OCI-LY3 (cell line): ENCODE results near the gene NHLH1.

Experiments used
- H2AFZ ChIP-seq: fragments of 200-600, 300-600 bp; shearing (Covaris generic); 2 replicates; pipeline ENCODE4 v1.6.0; 2014; ENCODE audit warnings: antibody characterized with exemption, low read depth, low read length
- H3K27ac ChIP-seq: fragments of 200-600, 300-600 bp; sonication (generic); 2 replicates; pipeline ENCODE4 v1.5.1; 2014; ENCODE audit warnings: mild to moderate bottlenecking, low read length, moderate library complexity, mixed read lengths
- H3K27me3 ChIP-seq: fragments of 200-600, 300-600 bp; sonication (generic); 2 replicates; pipeline ENCODE4 v1.6.1; 2014; ENCODE audit warnings: low read depth, low read length, mixed read lengths
- H3K36me3 ChIP-seq: fragments of 200-600, 300-600 bp; sonication (generic); replicated peaks from 2 replicates; pipeline ENCODE3; 2014; ENCODE audit warnings: low read depth, low read length, mixed read lengths
- H3K4me1 ChIP-seq: fragments of 300-600, 200-600 bp; sonication (generic); 2 replicates; pipeline ENCODE4 v1.6.1; 2014; ENCODE audit warnings: low read length, mixed read lengths
- H3K4me2 ChIP-seq: fragments of 200-600, 300-600 bp; sonication (generic); 2 replicates; pipeline ENCODE4 v1.6.1; 2014; ENCODE audit warnings: low read length, mixed read lengths
- H3K4me3 ChIP-seq: fragments of 300-600, 200-600 bp; sonication (generic); 2 replicates; pipeline ENCODE4 v1.5.1; 2014; ENCODE audit warnings: antibody characterized with exemption, mild to moderate bottlenecking, low read length, moderate library complexity
- H3K79me2 ChIP-seq: fragments of 300-600, 200-600 bp; shearing (Covaris generic); 2 replicates; pipeline ENCODE4 v1.6.1; 2014; ENCODE audit warnings: mild to moderate bottlenecking, low read length, mixed read lengths
- H3K9ac ChIP-seq: fragments of 300-600, 200-600 bp; shearing (Covaris generic); 2 replicates; pipeline ENCODE4 v1.6.0; 2014; ENCODE audit warnings: mild to moderate bottlenecking, low read length, moderate library complexity
- H3K9me3 ChIP-seq: fragments of 200-600, 300-600 bp; shearing (Covaris generic); 2 replicates; pipeline ENCODE4 v1.6.1; 2014; ENCODE audit warnings: low read length, mixed read lengths; ENCODE audit not compliant: insufficient read depth
- H4K20me1 ChIP-seq: fragments of 200-600, 300-600 bp; sonication (generic); 2 replicates; pipeline ENCODE4 v1.6.1; 2016; ENCODE audit warnings: low read length, mixed read lengths; ENCODE audit not compliant: insufficient read depth
- EZH2phosphoT487 ChIP-seq: fragments of 200-600 bp; shearing (Covaris generic); IDR thresholded peaks from 2 replicates; pipeline ENCODE4 v1.6.1; 2018; ENCODE audit warnings: antibody characterized with exemption, mixed run types, low read depth
- TF ChIP-seq, protein P1 (sequence below): fragments of 200-600, 300-600 bp; sonication (generic); IDR thresholded peaks from 2 replicates; pipeline ENCODE4 v1.5.1; 2014; ENCODE audit warnings: antibody characterized with exemption, low read length, low read depth

The NHLH1 gene

DNA sequence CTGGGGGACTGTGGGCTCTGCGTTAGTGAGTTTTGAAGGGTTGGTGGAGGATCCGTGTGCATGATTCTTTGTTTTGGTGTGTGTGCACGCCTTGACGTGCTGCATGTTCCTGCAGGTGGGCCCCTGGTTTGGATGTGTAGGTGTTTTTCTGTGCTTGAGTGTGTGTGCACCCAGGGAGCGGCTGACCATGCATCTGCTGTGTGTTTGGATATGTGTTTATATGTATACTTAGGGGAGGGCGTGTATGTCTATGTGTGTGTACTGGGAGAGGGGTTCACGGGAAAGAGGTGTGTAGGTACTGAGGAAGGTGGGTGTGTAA is 34.6 kb downstream of the NHLH1 start:
- peak overlapping the region; percentile 47; the same call in 1 of the 2 replicates for H2AFZ ChIP-seq
- H3K9me3 ChIP-seq = no peaks in the 10 kb centered on the region
- peak overlapping the region; percentile 74; the same call in 1 of the 2 replicates for H3K9ac ChIP-seq
- TF ChIP-seq, protein P1, sequence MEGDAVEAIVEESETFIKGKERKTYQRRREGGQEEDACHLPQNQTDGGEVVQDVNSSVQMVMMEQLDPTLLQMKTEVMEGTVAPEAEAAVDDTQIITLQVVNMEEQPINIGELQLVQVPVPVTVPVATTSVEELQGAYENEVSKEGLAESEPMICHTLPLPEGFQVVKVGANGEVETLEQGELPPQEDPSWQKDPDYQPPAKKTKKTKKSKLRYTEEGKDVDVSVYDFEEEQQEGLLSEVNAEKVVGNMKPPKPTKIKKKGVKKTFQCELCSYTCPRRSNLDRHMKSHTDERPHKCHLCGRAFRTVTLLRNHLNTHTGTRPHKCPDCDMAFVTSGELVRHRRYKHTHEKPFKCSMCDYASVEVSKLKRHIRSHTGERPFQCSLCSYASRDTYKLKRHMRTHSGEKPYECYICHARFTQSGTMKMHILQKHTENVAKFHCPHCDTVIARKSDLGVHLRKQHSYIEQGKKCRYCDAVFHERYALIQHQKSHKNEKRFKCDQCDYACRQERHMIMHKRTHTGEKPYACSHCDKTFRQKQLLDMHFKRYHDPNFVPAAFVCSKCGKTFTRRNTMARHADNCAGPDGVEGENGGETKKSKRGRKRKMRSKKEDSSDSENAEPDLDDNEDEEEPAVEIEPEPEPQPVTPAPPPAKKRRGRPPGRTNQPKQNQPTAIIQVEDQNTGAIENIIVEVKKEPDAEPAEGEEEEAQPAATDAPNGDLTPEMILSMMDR = no peak
- no peak for TF ChIP-seq EZH2phosphoT487
- peak overlapping the region; percentile 78 for H3K4me3 ChIP-seq
- no peaks in the 10 kb centered on the region for H3K36me3 ChIP-seq
- H3K79me2 ChIP-seq = no peaks in the 10 kb centered on the region
- H3K4me1 ChIP-seq = peaks cover 5% of the 10 kb centered on the region; the same call in 1 of the 2 replicates
- no peaks in the 10 kb centered on the region for H4K20me1 ChIP-seq
- no peak overlapping the region for H3K27ac ChIP-seq
- peak overlapping the region; percentile 69 for H3K4me2 ChIP-seq
- H3K27me3 ChIP-seq = peaks cover 39% of the 10 kb centered on the region

DNA sequence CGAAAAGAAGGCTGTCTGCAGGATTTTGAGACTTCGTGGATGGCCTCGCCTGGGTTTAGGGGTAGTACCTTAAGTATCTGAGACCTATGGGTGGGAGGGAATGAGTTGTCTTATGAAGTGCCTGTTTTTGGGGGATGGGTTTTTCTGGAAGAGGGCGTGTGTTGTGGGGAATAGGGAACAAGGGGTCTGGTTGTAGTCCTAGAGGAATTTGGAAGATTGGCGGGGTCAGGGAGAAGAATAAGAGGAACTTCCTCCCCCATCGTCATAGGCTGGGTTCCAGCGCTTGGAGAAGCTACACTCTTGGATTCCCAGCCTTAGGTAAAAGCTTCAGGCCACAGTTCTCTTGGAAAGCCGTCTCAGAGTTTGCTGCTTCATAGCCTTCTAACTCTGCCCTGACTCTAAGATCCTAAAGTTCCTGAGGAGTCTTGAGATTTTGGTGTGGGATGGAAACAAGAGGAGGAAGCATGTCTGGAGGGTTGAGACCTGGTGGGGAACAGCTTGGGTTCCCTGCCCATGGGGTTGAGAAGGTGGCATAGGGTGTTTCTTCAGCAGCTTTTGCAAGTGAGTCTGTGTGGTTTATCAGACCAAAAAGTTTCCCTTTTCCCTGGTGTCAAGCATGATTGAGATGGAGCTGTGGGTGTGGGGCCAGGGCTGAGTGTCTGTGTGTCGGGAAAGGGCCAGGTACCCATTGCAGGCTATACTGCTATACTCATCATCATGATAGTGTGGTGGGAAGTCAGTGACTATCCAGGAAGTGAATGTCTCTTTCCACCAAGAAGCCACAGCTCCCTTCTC is 35.3 kb downstream of the NHLH1 start:
- no peaks in the 10 kb centered on the region for H3K79me2 ChIP-seq
- no peaks in the 10 kb centered on the region for H4K20me1 ChIP-seq
- H2AFZ ChIP-seq = no peak overlapping the region
- no peak overlapping the region for H3K4me3 ChIP-seq
- H3K36me3 ChIP-seq = no peaks in the 10 kb centered on the region
- H3K9me3 ChIP-seq = no peaks in the 10 kb centered on the region
- no peak overlapping the region for H3K27ac ChIP-seq
- TF ChIP-seq, protein P1 = no peak
- no peak for TF ChIP-seq EZH2phosphoT487
- H3K4me2 ChIP-seq = no peak overlapping the region
- peaks cover 39% of the 10 kb centered on the region for H3K27me3 ChIP-seq
- peaks cover 5% of the 10 kb centered on the region; the same call in 1 of the 2 replicates for H3K4me1 ChIP-seq
- no peak overlapping the region for H3K9ac ChIP-seq

DNA sequence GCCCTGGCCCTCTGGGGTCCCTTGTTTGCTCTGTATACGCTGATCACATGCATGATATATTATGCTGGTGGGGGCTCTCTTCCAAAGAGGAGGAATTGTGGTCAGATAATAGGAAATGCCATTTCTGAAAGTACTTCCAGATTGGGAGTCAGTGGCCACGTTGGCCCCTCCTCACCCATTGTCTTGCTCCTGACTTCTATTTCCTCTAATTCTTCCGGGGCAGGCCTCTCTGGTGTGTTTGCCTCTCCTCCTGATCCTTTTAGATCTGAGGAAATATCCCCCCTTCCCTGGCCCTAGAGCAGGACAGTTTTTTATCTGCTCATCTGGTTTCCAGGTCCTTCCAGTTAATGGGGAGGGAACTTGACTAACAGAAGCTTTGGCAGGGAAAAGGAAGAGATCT is 36.4 kb downstream of the NHLH1 start:
- H3K79me2 ChIP-seq = no peaks in the 10 kb centered on the region
- H3K27ac ChIP-seq = no peak overlapping the region
- no peaks in the 10 kb centered on the region for H3K36me3 ChIP-seq
- H3K27me3 ChIP-seq = peaks cover 39% of the 10 kb centered on the region
- H3K4me3 ChIP-seq = no peak overlapping the region
- H4K20me1 ChIP-seq = no peaks in the 10 kb centered on the region
- no peaks in the 10 kb centered on the region for H3K9me3 ChIP-seq
- no peak overlapping the region for H3K4me2 ChIP-seq
- no peak overlapping the region for H3K9ac ChIP-seq
- no peak for TF ChIP-seq EZH2phosphoT487
- TF ChIP-seq, protein P1 = no peak
- peaks cover 5% of the 10 kb centered on the region; the same call in 1 of the 2 replicates for H3K4me1 ChIP-seq
- H2AFZ ChIP-seq = no peak overlapping the region

DNA sequence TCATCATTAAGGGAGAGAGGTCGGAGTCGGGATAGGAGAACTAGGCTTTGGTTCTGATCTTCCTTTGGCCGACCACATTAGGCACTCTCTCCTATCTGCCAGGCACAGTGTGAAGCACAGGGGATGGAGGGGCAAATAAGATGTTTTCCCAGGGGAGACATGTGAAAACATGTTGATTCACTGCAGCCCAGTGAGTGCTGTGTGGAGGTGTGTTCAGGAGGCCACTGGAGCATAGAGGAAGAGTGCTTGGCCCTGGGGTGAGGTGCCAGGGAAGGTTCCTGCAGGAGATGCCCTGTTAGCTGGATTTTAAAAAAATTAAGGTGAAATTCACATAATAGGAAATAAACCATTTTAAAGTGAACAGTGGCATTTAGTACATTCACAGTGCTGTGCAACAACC is 37.2 kb downstream of the NHLH1 start:
- H3K4me1 ChIP-seq = peaks cover 5% of the 10 kb centered on the region; the same call in 1 of the 2 replicates
- no peak for TF ChIP-seq EZH2phosphoT487
- TF ChIP-seq, protein P1 = no peak
- H3K9me3 ChIP-seq = no peaks in the 10 kb centered on the region
- no peaks in the 10 kb centered on the region for H3K79me2 ChIP-seq
- H3K4me2 ChIP-seq = no peak overlapping the region
- no peaks in the 10 kb centered on the region for H3K36me3 ChIP-seq
- H4K20me1 ChIP-seq = no peaks in the 10 kb centered on the region
- no peak overlapping the region for H3K9ac ChIP-seq
- no peak overlapping the region for H2AFZ ChIP-seq
- H3K27me3 ChIP-seq = peaks cover 39% of the 10 kb centered on the region
- no peak overlapping the region for H3K27ac ChIP-seq
- no peak overlapping the region for H3K4me3 ChIP-seq
